Measurements from ENCODE around the gene MRPL21.

Gene MRPL21

GRCh38 chr11:68845351-68846002 is 58.2 kb downstream of the MRPL21 start:
- H3K9me3 Mint-ChIP-seq = no peaks in the 10 kb centered on the region
- peak overlapping the region in 1 of 3 experiments; percentile 27 for H3K27ac Mint-ChIP-seq

GRCh38 chr11:68844801-68845200 is 58.8 kb downstream of the MRPL21 start:
- H3K4me3 Mint-ChIP-seq = peak overlapping the region; percentile 55 to 69 (median 63)
- no peak for TF ChIP-seq CTCF (IDR thresholded peaks at IDR 0.05; ENCODE audit: unreplicated experiment in 3 of 3)

More at GRCh38 chr11:68845351-68846002, 58.2 kb downstream of the MRPL21 start:
- Mint-ChIP-seq H3K36me3 (ENCODE audit: low read depth) (no peaks in the 10 kb centered on the region), H3K4me3 (peak overlapping the region; percentile 28 to 69 (median 55)), H3K4me1 (peaks cover 24% of the 10 kb centered on the region), H3K27me3 (ENCODE audit: low read depth) (peaks cover 77% of the 10 kb centered on the region)
- TF ChIP-seq CTCF (IDR thresholded peaks at IDR 0.05; ENCODE audit: unreplicated experiment in 3 of 3) = no peak

GRCh38 chr11:68844376-68844775 is 59.3 kb downstream of the MRPL21 start:
- peaks cover 35% of the 10 kb centered on the region for H3K4me1 Mint-ChIP-seq
- peaks cover 76% of the 10 kb centered on the region for H3K27me3 Mint-ChIP-seq (ENCODE audit: low read depth)
- no peak overlapping the region for H3K27ac Mint-ChIP-seq
- no peak for TF ChIP-seq CTCF (IDR thresholded peaks at IDR 0.05; ENCODE audit: unreplicated experiment in 3 of 3)
- H3K36me3 Mint-ChIP-seq (ENCODE audit: low read depth) = no peaks in the 10 kb centered on the region
- H3K4me3 Mint-ChIP-seq = peak overlapping the region; percentile 51 to 69 (median 55)
- no peaks in the 10 kb centered on the region for H3K9me3 Mint-ChIP-seq

More at GRCh38 chr11:68844801-68845200, 58.8 kb downstream of the MRPL21 start:
- Mint-ChIP-seq H3K4me1 (peaks cover 31% of the 10 kb centered on the region), H3K27me3 (ENCODE audit: low read depth) (peaks cover 72% of the 10 kb centered on the region), H3K36me3 (ENCODE audit: low read depth) (no peaks in the 10 kb centered on the region), H3K9me3 (no peaks in the 10 kb centered on the region), H3K27ac (no peak overlapping the region)

GRCh38 chr11:68843703-68844312 is 59.8 kb downstream of the MRPL21 start:
- no peaks in the 10 kb centered on the region for H3K36me3 Mint-ChIP-seq (ENCODE audit: low read depth)
- H3K4me1 Mint-ChIP-seq = peaks cover 41% of the 10 kb centered on the region
- H3K4me3 Mint-ChIP-seq = peak overlapping the region; percentile 69 to 90 (median 88)
- H3K27me3 Mint-ChIP-seq (ENCODE audit: low read depth) = peaks cover 75% of the 10 kb centered on the region
- H3K27ac Mint-ChIP-seq = no peak overlapping the region
- peak; percentile 25 to 49 (median 45) for TF ChIP-seq CTCF (IDR thresholded peaks at IDR 0.05; ENCODE audit: unreplicated experiment in 3 of 3)
- H3K9me3 Mint-ChIP-seq = no peaks in the 10 kb centered on the region

GRCh38 chr11:68843052-68843561 is 60.5 kb downstream of the MRPL21 start:
- Mint-ChIP-seq H3K9me3 (no peaks in the 10 kb centered on the region), H3K4me1 (peaks cover 44% of the 10 kb centered on the region), H3K27ac (peak overlapping the region; percentile 74 to 86 (median 80))

More at GRCh38 chr11:68843052-68843561, 60.5 kb downstream of the MRPL21 start:
- Mint-ChIP-seq H3K4me3 (peak overlapping the region; percentile 76 to 90 (median 88)), H3K27me3 (ENCODE audit: low read depth) (peaks cover 68% of the 10 kb centered on the region), H3K36me3 (ENCODE audit: low read depth) (no peaks in the 10 kb centered on the region)
- no peak for TF ChIP-seq CTCF (IDR thresholded peaks at IDR 0.05; ENCODE audit: unreplicated experiment in 3 of 3)
